HL-60 (cell line): ENCODE results near the gene PPIL4.

Source experiments
- POLR2AphosphoS5 ChIP-seq: IDR thresholded peaks from 2 replicates; pipeline ENCODE4 v1.6.1; 2012; ENCODE audit warnings: low read depth
- TF ChIP-seq, protein P1 (sequence below): IDR thresholded peaks from one replicate; pipeline ENCODE4 v1.5.1; 2011; ENCODE audit warnings: low read length, control low read depth, inconsistent platforms; ENCODE audit not compliant: insufficient read depth

- TF ChIP-seq, protein P1, sequence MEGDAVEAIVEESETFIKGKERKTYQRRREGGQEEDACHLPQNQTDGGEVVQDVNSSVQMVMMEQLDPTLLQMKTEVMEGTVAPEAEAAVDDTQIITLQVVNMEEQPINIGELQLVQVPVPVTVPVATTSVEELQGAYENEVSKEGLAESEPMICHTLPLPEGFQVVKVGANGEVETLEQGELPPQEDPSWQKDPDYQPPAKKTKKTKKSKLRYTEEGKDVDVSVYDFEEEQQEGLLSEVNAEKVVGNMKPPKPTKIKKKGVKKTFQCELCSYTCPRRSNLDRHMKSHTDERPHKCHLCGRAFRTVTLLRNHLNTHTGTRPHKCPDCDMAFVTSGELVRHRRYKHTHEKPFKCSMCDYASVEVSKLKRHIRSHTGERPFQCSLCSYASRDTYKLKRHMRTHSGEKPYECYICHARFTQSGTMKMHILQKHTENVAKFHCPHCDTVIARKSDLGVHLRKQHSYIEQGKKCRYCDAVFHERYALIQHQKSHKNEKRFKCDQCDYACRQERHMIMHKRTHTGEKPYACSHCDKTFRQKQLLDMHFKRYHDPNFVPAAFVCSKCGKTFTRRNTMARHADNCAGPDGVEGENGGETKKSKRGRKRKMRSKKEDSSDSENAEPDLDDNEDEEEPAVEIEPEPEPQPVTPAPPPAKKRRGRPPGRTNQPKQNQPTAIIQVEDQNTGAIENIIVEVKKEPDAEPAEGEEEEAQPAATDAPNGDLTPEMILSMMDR, result no peak
- TF ChIP-seq POLR2AphosphoS5, result no peak
These were observed 22.2 kb upstream of the PPIL4 start for GRCh38 chr6:149567945-149568585.
